Measurements from ENCODE around the gene PALLD. TPM values are rescaled to one million over a fixed set of nuclear protein-coding genes. Genes with fewer than 3 reads are reported as not detected.
"Not testable (repeated sequence)": the region's sequence is repeated elsewhere in the genome, so short reads cannot be mapped to it uniquely, and the experiment has no call there.

PALLD gene
- total RNA-seq, 1 experiment from 2014 or later = 91.8 TPM

- peak; percentile 16 for DNase-seq (ENCODE audit: extremely low read depth, low read depth)
Measured at GRCh38 chr4:168907119-168907698, 410.4 kb downstream of the PALLD start.

GRCh38 chr4:168908093-168908492 lies 411.2 kb downstream of the PALLD start:
- no peak for DNase-seq (ENCODE audit: extremely low read depth, low read depth)

DNA sequence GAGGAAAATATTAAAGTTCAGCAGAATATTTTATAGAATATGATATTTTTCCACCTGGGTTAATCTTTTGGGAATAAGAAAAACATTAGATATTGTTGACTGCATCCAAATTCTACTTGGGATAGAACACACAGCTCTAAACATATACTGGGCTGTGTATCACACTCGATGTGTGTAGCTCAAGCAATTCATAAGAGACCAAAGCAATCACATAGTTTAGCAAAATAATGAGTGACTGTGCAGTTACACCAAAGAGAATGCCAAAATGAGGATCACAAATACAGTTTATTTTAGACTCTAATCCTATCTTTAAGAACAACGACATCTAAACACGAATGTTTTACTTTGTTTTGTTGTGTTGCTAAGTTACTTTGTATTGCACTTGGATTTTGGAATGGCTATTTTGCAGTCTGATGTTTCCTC lies 412.0 kb downstream of the PALLD start:
- DNase-seq (ENCODE audit: extremely low read depth, low read depth) = no peak

GRCh38 chr4:168914095-168914494 lies 417.2 kb downstream of the PALLD start:
- DNase-seq (ENCODE audit: extremely low read depth, low read depth) = no peak

- DNase-seq (ENCODE audit: extremely low read depth, low read depth) = peak; percentile 21
Measured at GRCh38 chr4:168917138-168917779, 420.4 kb downstream of the PALLD start.

DNA sequence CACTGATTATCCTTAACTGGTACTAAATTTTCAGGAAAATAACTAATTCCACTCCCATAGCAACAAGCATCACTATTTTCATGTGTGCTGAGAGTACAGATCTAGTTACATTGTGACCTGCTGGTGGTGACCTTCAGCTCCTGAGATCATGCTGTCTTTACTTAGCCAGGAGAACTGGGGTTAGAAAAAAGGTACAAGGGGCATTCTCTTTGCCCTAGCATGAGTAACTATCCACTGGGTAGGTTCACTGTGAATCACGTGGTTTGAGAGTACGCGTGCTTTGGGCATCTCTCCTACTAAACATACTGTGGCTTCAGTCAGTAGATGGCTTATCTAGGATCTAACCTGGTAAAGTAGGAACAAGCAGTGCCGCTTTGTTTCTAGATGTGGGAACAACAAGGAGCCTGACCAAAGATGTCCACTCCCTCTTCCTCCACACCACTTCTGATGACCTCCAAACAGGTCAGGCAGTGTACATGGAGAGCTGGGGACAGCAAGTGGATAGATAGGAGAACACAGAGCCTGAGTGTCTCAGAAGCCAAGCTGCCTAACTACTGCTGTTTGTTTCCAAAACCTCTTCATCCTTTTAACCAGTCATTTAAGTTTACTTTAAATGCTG lies 423.0 kb downstream of the PALLD start:
- no peak for DNase-seq (ENCODE audit: extremely low read depth, low read depth)

GRCh38 chr4:168920441-168921065 lies 423.7 kb downstream of the PALLD start:
- no peak for DNase-seq (ENCODE audit: extremely low read depth, low read depth)

DNA sequence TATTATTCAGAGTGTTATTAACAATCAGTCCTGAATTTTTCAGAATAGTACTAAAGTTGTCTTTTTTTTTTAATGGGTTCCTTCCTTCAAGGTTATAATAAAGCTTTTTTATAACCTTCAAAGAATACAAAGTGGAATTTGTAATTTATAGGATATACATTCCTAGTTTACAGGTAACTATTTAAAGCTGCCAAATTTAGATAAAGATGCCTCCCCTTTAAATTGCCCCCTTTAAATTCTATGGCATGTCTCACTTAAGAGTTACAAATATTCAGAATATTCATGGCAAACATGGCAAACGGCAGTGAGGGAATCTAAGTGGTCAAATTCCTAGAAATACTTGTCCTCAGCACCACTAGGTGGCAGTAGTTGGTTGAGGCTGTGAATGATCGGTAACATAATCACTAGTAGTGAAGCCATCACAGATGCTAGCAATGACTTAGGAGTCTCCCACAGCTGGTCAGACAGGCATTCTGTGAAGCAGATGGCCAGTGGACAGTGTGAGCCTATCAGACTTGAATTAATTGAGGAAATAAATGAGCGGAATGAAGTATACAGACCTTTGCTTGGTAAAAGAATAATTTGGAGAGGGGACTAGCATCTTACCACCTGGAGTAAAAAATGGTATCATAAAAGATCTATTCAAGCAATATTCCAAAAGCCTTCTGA lies 426.8 kb downstream of the PALLD start:
- DNase-seq (ENCODE audit: extremely low read depth, low read depth) = peak; percentile 65

DNA sequence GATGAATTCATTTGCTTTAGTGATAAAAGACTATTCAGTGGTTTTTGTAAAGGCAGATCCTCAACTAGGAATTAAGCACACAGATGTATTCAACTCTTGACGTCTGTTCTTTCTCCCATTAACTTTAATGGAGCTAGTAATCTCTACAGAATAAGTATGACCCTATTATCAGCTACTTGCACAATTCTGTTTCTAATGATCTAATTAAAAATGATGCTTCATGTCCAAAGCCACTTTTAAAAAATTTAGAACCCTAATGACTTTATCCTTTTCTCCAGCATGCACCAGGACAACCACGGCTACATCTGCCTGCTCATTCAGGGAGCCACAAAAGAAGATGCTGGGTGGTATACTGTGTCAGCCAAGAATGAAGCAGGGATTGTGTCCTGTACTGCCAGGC lies 427.8 kb downstream of the PALLD start:
- no peak for DNase-seq (ENCODE audit: extremely low read depth, low read depth)

GRCh38 chr4:168925789-168926490 lies 429.1 kb downstream of the PALLD start:
- no peak for DNase-seq (ENCODE audit: extremely low read depth, low read depth)

GRCh38 chr4:168928346-168928745 lies 431.5 kb downstream of the PALLD start:
- no peak for DNase-seq (ENCODE audit: extremely low read depth, low read depth)

DNA sequence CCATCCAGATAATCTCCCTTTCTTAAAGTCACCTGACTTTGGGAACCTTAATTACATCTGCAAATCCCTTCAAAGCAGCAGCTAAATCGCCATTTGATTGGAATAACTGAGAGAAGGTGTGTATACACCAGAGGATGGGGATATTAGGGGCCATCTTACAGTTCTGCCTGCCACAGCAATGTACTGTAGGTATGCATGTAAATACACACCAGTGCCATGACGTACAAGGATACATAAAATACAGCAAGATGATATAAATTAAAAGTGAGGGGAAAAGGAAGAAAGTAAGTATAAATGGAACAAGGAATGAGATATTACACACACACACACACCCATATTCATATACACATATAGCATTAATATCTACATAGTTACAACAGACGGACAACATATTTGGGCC lies 432.0 kb downstream of the PALLD start:
- no peak for DNase-seq (ENCODE audit: extremely low read depth, low read depth)

DNA sequence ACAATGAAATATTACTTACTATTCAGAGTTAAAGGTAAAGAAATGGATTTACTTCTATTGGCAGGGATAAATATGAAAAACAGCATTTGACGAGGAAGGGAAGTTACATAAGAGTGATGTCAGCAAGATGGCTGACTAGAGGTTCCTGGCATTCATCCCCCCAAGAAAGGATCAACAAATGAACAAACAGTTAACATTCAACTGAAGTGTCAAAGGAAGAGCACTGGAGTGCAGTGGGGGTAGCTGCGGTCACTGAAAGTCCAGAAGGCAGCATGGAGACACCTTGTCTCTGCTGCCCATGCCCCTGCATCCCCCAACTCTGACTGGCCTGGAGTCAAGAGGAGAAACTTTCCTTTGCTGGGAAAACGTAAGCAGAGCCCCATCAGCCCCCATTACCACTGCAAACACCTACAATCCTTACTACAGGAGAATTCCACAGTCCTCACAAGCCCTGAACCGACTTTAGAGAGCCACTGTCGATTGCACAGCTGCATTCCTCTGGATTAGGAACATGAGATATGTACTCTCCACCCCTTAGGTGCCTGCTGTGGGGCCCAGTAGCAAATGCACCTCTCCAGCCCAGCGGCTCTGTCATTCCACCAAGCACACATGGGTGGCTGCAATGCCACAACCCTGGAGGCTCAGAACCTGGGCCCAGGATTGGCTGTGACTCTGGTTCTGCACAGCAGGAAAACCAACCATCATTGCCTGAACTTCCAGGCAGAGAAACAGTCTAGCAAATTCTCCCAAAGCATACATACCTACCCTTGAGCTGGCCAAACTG lies 433.8 kb downstream of the PALLD start:
- no peak for DNase-seq (ENCODE audit: extremely low read depth, low read depth)

GRCh38 chr4:168931215-168931650 lies 434.4 kb downstream of the PALLD start:
- DNase-seq (ENCODE audit: extremely low read depth, low read depth) = no peak

- no peak for DNase-seq (ENCODE audit: extremely low read depth, low read depth)
Measured at GRCh38 chr4:168932138-168932537, 435.3 kb downstream of the PALLD start.

- no peak for DNase-seq (ENCODE audit: extremely low read depth, low read depth)
Measured at GRCh38 chr4:168933423-168933822, 436.6 kb downstream of the PALLD start.

DNA sequence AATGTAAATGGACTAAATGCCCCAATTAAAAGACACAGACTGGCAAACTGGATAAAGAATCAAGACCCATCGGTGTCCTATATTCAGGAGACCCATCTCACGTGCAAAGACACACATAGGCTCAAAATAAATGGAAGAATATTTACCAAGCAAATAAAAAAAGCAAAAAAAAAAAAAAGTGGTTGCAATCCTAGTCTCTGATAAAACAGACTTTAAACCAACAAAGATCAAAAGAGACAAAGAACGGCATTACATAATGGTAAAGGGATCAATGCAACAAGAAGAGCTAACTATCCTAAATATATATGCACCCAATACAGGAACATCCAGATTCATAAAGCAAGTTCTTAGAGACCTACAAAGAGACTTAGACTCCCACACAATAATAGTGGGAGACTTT lies 440.6 kb downstream of the PALLD start:
- not testable (repeated sequence) for DNase-seq (ENCODE audit: extremely low read depth, low read depth)

- peak; percentile 11 for DNase-seq (ENCODE audit: extremely low read depth, low read depth)
Measured at GRCh38 chr4:168942985-168943384, 446.1 kb downstream of the PALLD start.

- DNase-seq (ENCODE audit: extremely low read depth, low read depth) = no peak
Measured at GRCh38 chr4:168945291-168945690, 448.4 kb downstream of the PALLD start.

GRCh38 chr4:168952821-168953246 lies 456.0 kb downstream of the PALLD start:
- not testable (repeated sequence) for DNase-seq (ENCODE audit: extremely low read depth, low read depth)

Measured in NCI-H460 (cell line).